IPS-18a (cell line): ENCODE measurements around the gene TBC1D8.

ENCODE experiments used
- H3K27ac ChIP-seq: one replicate; pipeline ENCODE4 v1.5.1; 2013; ENCODE audit warnings: low read length
- H3K27me3 ChIP-seq: one replicate; pipeline ENCODE4 v1.6.1; 2013; ENCODE audit warnings: mild to moderate bottlenecking, low read length; ENCODE audit not compliant: control insufficient read depth, insufficient read depth
- H3K36me3 ChIP-seq: one replicate; pipeline ENCODE4 v1.6.1; 2013; ENCODE audit warnings: low read depth, low read length; ENCODE audit not compliant: control insufficient read depth
- H3K4me1 ChIP-seq: one replicate; pipeline ENCODE4 v1.6.1; 2013; ENCODE audit warnings: low read depth, low read length; ENCODE audit not compliant: control insufficient read depth
- H3K4me3 ChIP-seq: one replicate; pipeline ENCODE4 v1.5.1; 2013; ENCODE audit warnings: low read length
- H3K9ac ChIP-seq: one replicate; pipeline ENCODE4 v1.6.1; 2013; ENCODE audit warnings: mild to moderate bottlenecking, low read length, moderate library complexity
- H3K9me3 ChIP-seq: one replicate; pipeline ENCODE4 v1.6.1; 2013; ENCODE audit warnings: low read depth, low read length; ENCODE audit not compliant: control insufficient read depth

TBC1D8 gene

GRCh38 chr2:100974712-100975520, 176.3 kb downstream of the TBC1D8 start:
- H3K9me3 ChIP-seq, result no peaks in the 10 kb centered on the region
- no peak overlapping the region for H3K27ac ChIP-seq
- no peak overlapping the region for H3K9ac ChIP-seq
- H3K36me3 ChIP-seq, result no peaks in the 10 kb centered on the region
- no peaks in the 10 kb centered on the region for H3K27me3 ChIP-seq
- H3K4me3 ChIP-seq, result no peak overlapping the region
- H3K4me1 ChIP-seq, result no peaks in the 10 kb centered on the region

DNA sequence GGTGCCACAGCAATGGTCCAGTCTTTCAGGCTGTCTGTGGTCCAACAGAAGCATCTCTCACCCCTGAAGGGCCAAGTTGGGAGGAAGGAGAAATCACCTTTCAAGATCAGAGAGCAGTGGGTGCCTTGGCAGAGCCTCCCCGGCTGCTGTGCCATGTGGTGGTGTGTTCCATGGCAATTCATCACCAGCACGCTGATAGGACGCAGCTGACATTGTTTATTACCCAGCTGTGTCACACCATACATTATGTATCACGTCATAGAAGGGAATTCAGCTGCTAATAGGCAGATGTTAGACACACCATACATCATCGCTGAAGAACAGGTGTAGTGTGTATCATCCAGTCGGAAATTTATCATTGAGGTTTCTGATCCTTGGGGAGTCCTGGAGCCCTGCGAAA, 178.7 kb downstream of the TBC1D8 start:
- Histone ChIP-seq H3K4me3 (no peak overlapping the region), H3K9ac (no peak overlapping the region), H3K36me3 (no peaks in the 10 kb centered on the region), H3K27ac (no peak overlapping the region), H3K4me1 (no peaks in the 10 kb centered on the region), H3K27me3 (no peaks in the 10 kb centered on the region), H3K9me3 (no peaks in the 10 kb centered on the region)

- Histone ChIP-seq H3K36me3 (no peaks in the 10 kb centered on the region), H3K4me1 (no peaks in the 10 kb centered on the region), H3K27me3 (no peaks in the 10 kb centered on the region), H3K9ac (no peak overlapping the region), H3K9me3 (no peaks in the 10 kb centered on the region), H3K4me3 (no peak overlapping the region), H3K27ac (no peak overlapping the region)
Measured at GRCh38 chr2:100971221-100971620, 180.0 kb downstream of the TBC1D8 start.

GRCh38 chr2:100969998-100970397, 181.2 kb downstream of the TBC1D8 start:
- Histone ChIP-seq H3K27ac (no peak overlapping the region), H3K27me3 (no peaks in the 10 kb centered on the region), H3K4me1 (no peaks in the 10 kb centered on the region), H3K9me3 (no peaks in the 10 kb centered on the region), H3K9ac (no peak overlapping the region), H3K4me3 (no peak overlapping the region), H3K36me3 (no peaks in the 10 kb centered on the region)

DNA sequence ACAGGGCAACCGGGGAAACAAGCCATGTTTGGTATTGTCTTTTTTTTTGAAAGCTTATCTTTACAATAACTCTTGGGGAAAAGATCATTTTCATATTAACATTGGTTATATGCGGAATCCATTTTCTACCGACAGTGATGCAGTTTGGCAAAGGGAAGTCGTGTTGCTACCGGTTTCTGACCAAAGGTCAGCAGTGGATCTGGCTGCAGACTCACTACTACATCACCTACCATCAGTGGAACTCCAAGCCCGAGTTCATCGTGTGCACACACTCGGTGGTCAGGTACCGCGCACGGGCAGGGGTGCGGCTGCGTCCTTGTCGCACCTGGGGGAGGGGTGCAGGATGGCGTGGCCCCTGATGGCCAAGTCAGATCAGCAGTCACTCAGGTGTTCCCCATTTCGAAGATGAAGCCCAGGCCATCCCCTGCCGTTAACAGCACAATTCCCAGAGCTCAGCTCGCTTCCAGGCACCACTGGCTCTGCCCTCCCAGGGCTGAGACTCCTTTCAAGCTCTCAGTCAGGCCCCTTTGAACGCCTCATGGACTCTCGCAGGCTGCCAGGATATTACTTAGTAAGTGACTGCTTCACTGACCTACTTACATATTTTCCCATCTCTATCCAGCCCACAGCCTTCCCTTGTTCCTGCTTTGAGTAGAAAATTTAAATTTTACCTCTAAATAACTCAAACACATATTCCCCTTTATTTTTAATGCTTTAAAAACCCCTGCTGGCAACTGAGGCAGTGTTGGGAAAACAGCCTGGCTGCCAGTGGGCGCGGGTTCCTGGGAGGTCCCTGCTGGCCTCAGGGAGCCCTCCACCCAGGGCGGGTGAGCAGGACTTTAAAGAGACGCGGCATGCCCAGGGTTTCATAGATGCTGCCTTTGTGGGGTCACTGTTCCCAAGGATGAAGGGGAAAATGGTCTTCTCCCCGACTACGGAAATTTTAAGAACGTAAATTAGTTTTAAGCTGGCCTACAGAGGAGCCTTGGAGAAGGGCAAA, 182.7 kb downstream of the TBC1D8 start:
- H3K9me3 ChIP-seq, result no peaks in the 10 kb centered on the region
- no peak overlapping the region for H3K27ac ChIP-seq
- H3K9ac ChIP-seq, result no peak overlapping the region
- no peak overlapping the region for H3K4me3 ChIP-seq
- no peaks in the 10 kb centered on the region for H3K27me3 ChIP-seq
- no peaks in the 10 kb centered on the region for H3K4me1 ChIP-seq
- H3K36me3 ChIP-seq, result no peaks in the 10 kb centered on the region

DNA sequence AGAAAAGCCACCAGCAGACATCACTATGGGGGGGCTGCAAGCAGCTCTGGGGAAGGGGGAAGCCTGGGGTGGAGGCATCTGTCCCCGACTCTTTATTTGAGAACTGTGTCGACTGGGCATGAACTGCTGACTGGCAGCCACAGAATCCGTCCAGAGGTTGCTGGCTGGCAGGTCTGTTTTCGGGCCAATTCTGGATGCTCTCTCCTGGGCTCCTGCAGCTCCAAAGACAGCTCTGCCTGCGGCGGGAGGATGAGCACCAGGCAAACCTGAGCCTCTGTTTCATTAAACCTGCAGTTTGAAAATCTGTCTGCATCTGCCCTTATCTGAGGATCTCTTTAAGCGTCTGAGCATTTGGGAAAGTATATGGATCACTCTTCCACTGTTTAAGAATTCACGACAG, 183.5 kb downstream of the TBC1D8 start:
- Histone ChIP-seq H3K4me1 (no peaks in the 10 kb centered on the region), H3K9ac (no peak overlapping the region), H3K27me3 (no peaks in the 10 kb centered on the region), H3K9me3 (no peaks in the 10 kb centered on the region), H3K36me3 (no peaks in the 10 kb centered on the region), H3K27ac (no peak overlapping the region), H3K4me3 (no peak overlapping the region)

DNA sequence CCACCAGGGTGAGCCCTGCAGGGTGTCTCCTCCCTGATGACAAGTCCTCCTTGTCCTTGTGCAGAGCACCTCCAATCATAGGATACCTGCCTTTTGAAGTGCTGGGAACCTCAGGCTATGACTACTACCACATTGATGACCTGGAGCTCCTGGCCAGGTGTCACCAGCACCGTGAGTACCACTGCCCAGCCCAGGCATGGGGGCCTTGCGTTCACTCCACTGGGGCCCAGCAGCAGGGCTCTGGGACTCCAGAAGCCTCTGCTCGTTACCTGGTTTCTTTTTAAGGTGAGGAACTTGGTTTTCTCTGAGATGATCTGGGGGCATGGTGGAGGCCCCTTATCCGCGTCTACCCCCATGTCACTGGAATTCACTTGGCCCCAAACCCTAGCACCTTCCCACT, 185.6 kb downstream of the TBC1D8 start:
- H3K4me1 ChIP-seq, result no peaks in the 10 kb centered on the region
- no peak overlapping the region for H3K27ac ChIP-seq
- H3K9ac ChIP-seq, result no peak overlapping the region
- H3K4me3 ChIP-seq, result no peak overlapping the region
- H3K27me3 ChIP-seq, result no peaks in the 10 kb centered on the region
- no peaks in the 10 kb centered on the region for H3K36me3 ChIP-seq
- no peaks in the 10 kb centered on the region for H3K9me3 ChIP-seq

GRCh38 chr2:100964681-100965169, 186.5 kb downstream of the TBC1D8 start:
- Histone ChIP-seq H3K27me3 (no peaks in the 10 kb centered on the region), H3K4me1 (no peaks in the 10 kb centered on the region)

DNA sequence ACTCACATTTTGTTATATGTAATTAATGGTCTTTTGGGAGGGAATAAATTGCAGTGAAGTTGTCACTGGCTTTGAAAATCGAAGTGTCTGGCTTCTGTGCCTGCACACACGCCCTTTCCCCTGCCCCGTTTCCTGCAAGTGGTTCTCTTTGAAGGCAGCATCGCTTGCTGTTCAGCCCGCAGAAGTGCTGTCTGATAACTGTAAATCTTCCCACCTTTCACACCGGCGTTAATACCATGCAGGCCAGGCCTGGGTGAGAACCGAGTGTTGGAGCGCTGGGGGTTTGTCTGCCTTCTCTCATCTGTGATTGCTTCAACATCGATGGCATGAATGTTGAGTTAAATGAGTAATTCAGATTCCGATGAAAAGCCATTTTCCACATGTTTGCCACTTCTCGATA, 187.0 kb downstream of the TBC1D8 start:
- Histone ChIP-seq H3K36me3 (no peaks in the 10 kb centered on the region), H3K9me3 (no peaks in the 10 kb centered on the region), H3K4me1 (no peaks in the 10 kb centered on the region), H3K27me3 (no peaks in the 10 kb centered on the region), H3K4me3 (no peak overlapping the region), H3K9ac (no peak overlapping the region), H3K27ac (no peak overlapping the region)

More at GRCh38 chr2:100964681-100965169, 186.5 kb downstream of the TBC1D8 start:
- Histone ChIP-seq H3K9ac (no peak overlapping the region), H3K4me3 (no peak overlapping the region), H3K27ac (no peak overlapping the region), H3K36me3 (no peaks in the 10 kb centered on the region), H3K9me3 (no peaks in the 10 kb centered on the region)

- Histone ChIP-seq H3K9ac (no peak overlapping the region), H3K9me3 (no peaks in the 10 kb centered on the region), H3K36me3 (no peaks in the 10 kb centered on the region), H3K27ac (no peak overlapping the region), H3K27me3 (no peaks in the 10 kb centered on the region), H3K4me1 (no peaks in the 10 kb centered on the region), H3K4me3 (no peak overlapping the region)
Measured at GRCh38 chr2:100963026-100963375, 188.2 kb downstream of the TBC1D8 start.

DNA sequence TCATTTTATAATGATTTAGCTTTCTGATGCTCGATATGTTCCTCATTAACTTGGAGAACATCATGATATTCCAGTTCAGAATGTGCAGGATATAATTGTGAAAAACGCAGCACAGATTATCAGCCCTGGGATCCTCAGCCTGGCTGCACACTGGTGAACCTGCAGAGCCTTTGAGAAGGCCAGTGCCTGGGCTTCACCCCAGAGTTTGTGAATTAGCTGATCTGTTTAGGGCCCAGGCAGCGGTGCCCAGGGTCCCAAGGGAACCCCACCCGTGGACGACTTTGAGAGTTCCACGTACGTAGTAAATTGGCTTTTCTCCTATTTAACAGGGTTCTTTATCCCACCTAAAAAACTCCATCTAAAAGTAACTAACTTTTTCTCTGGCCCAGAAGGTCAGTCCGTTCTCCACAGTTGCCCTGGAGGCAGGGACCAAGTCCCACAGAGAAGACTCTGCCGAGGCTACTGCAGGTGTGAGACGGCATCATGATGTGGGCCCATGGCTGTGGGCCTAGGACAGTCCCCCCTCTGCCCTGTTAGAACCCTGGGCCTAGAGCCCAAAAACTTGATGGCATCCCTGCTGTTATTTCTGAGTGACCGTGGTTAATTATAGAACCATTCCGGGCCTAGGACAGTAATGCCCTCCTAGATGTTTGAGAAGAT, 188.7 kb downstream of the TBC1D8 start:
- no peaks in the 10 kb centered on the region for H3K36me3 ChIP-seq
- H3K4me1 ChIP-seq, result no peaks in the 10 kb centered on the region
- H3K27me3 ChIP-seq, result no peaks in the 10 kb centered on the region
- H3K4me3 ChIP-seq, result no peak overlapping the region
- H3K9me3 ChIP-seq, result no peaks in the 10 kb centered on the region
- no peak overlapping the region for H3K27ac ChIP-seq
- H3K9ac ChIP-seq, result no peak overlapping the region
